ENCODE measurements around the gene TLK2. TPM values are rescaled to one million over a fixed set of nuclear protein-coding genes. Genes with fewer than 3 reads are reported as not detected.

Gene TLK2
- total RNA-seq, 1 donor from 2014 or later = 45.5 TPM

DNA sequence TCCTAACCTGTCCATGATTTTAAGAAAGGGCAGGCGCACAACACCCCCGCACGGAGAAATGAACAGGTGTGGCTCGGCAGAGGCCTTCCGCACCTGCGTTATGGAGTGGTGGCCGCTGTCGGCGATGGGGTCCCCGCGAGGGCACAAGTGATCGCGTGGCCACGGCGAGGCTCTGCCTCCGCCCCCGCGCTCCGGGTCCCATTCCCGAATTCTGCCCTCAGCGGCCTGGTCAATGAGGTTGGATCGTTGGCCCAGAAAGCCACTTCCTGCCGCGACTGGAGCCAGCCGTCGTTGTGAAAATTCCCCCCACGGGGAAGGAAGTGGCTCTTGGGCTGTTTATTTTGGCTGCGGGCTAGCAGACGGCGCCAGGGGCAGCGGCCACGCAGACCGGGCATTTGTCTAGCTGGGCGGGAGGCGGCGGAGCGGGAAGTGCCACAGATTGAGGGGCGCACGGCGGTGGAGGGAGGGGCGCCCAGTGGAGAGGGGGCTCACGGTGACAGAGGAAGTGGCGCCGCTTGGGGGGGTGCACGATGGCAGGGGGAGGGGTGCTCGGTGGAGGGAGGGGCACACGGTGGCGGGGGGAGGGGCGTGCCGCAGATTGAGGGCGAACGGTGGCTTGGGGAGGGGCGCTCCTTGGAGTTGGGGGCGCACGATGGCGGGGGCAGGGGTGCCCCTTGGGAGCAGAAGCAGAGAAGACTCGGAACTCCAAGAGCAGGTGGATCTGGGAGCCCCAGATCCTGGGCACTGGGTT lies 173.8 kb downstream of the TLK2 start:
- intact Hi-C loops (cut with micrococcal nuclease) = loop anchor here (1.0 kb wide), 2 partner anchors 72 to 313 kb away; no protein-coding TSS in a partner anchor
- peak overlapping the region; percentile 75 for H3K4me3 Mint-ChIP-seq (ENCODE audit: low read depth)
- peak; percentile 19 for DNase-seq (ENCODE audit: low spot score)
- peaks cover 19% of the 10 kb centered on the region for H3K4me1 Mint-ChIP-seq (ENCODE audit: low read depth)
- no peaks in the 10 kb centered on the region for H3K36me3 Mint-ChIP-seq (ENCODE audit: low read depth)
- H3K27me3 Mint-ChIP-seq (ENCODE audit: low read depth) = peaks cover 64% of the 10 kb centered on the region
- H3K9me3 Mint-ChIP-seq = no peaks in the 10 kb centered on the region
- H3K27ac Mint-ChIP-seq = peak overlapping the region; percentile 73

GRCh38 chr17:62653002-62653825 lies 174.6 kb downstream of the TLK2 start:
- DNase-seq (ENCODE audit: low spot score) = peak; percentile 52
- Mint-ChIP-seq H3K27me3 (ENCODE audit: low read depth) (peaks cover 62% of the 10 kb centered on the region), H3K27ac (peak overlapping the region; percentile 42), H3K9me3 (no peaks in the 10 kb centered on the region), H3K4me3 (ENCODE audit: low read depth) (peak overlapping the region; percentile 75), H3K4me1 (ENCODE audit: low read depth) (peaks cover 19% of the 10 kb centered on the region), H3K36me3 (ENCODE audit: low read depth) (no peaks in the 10 kb centered on the region)
- intact Hi-C loops (cut with micrococcal nuclease) = loop anchor here (1.0 kb wide), 2 partner anchors 71 to 312 kb away; no protein-coding TSS in a partner anchor

DNA sequence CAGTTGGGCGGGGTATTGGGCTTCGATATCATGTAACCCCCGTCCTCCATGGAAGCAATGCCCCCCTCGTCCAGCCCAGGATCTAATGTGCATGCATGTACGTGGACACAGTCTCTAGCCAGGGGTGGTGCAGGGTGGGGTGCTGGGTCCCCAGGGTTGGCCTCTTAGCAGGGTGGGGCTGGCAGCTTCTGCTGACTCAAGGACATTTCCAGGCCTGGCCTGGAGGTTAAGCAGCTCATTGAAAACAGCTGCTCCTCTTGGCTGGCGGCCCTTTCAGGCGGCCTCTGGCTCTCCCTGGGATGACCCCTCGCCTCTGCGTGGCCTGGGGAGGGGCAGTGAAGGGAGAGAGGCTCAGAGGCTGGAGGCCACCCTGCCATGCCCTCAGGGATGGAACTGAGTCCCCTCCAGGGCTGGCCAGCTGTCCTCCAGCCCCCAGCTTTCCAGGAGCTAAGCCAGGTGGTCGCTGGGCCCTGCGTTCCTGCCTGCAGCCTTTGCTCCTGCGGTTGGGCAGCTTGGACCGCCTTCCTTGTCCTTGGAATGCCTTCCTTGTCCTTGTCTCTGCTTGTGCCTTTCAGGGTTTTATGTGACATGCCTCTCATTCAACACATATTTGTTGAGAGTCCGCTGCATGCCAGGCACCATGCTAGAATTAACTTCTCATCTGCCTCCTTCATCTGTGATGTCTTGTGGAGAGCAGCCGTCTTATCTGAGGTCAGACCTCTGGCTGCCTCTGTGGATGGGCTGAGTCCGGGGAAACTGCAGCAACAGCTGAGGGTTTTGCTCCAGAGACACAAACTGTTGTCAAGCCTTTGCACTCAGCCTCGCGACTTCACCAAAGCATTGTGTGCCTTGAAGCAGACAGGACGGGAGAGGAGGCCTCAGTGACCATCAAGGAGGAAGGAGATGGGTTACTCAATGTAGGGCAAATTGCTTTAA lies 175.5 kb downstream of the TLK2 start:
- H3K36me3 Mint-ChIP-seq (ENCODE audit: low read depth) = no peaks in the 10 kb centered on the region
- H3K4me1 Mint-ChIP-seq (ENCODE audit: low read depth) = peaks cover 19% of the 10 kb centered on the region
- no peak overlapping the region for H3K4me3 Mint-ChIP-seq (ENCODE audit: low read depth)
- H3K27me3 Mint-ChIP-seq (ENCODE audit: low read depth) = peaks cover 58% of the 10 kb centered on the region
- peak overlapping the region; percentile 42 for H3K27ac Mint-ChIP-seq
- no peak for DNase-seq (ENCODE audit: low spot score)
- no peaks in the 10 kb centered on the region for H3K9me3 Mint-ChIP-seq
- intact Hi-C loops (cut with micrococcal nuclease) = loop anchor here (1.0 kb wide), 2 partner anchors 70 to 311 kb away; no protein-coding TSS in a partner anchor

- intact Hi-C loops (cut with micrococcal nuclease) = no loop called here
- Mint-ChIP-seq H3K27ac (no peak overlapping the region), H3K27me3 (ENCODE audit: low read depth) (peaks cover 62% of the 10 kb centered on the region), H3K36me3 (ENCODE audit: low read depth) (no peaks in the 10 kb centered on the region), H3K9me3 (peaks cover 2% of the 10 kb centered on the region), H3K4me3 (ENCODE audit: low read depth) (no peak overlapping the region), H3K4me1 (ENCODE audit: low read depth) (peaks cover 19% of the 10 kb centered on the region)
- DNase-seq (ENCODE audit: low spot score) = no peak
Measured at GRCh38 chr17:62655656-62656055, 177.0 kb downstream of the TLK2 start.

- H3K36me3 Mint-ChIP-seq (ENCODE audit: low read depth) = no peaks in the 10 kb centered on the region
- no peak overlapping the region for H3K27ac Mint-ChIP-seq
- peaks cover 10% of the 10 kb centered on the region for H3K9me3 Mint-ChIP-seq
- intact Hi-C loops (cut with micrococcal nuclease) = no loop called here
- H3K27me3 Mint-ChIP-seq (ENCODE audit: low read depth) = peaks cover 62% of the 10 kb centered on the region
- H3K4me1 Mint-ChIP-seq (ENCODE audit: low read depth) = peaks cover 19% of the 10 kb centered on the region
- H3K4me3 Mint-ChIP-seq (ENCODE audit: low read depth) = no peak overlapping the region
- no peak for DNase-seq (ENCODE audit: low spot score)
Measured at GRCh38 chr17:62656446-62656845, 177.8 kb downstream of the TLK2 start.

DNA sequence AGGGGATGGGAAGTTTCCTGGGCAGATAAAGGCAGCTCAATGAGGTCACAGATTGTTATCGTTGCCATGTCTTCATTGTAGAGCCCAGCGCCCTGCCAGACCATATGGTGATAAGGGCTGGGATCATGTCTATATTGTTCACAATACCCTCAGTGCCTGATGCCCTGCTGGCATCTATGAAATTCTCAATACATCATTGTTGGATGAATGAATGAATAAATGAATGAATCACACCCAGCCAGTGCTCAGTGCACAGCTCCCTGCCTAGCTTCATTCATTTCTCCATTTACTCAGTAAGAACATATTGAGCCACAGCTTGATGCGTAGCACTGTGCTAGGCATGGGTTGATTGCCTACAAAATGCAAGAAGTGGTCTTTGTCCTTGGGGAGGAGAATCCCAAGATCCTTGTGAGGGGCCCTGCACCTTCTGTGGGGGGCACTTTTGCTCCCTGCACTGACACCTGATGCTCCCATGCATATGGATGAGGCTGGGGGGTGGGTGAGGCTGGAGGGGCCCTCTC lies 178.6 kb downstream of the TLK2 start:
- peaks cover 57% of the 10 kb centered on the region for H3K27me3 Mint-ChIP-seq (ENCODE audit: low read depth)
- intact Hi-C loops (cut with micrococcal nuclease) = no loop called here
- no peak for DNase-seq (ENCODE audit: low spot score)
- peaks cover 16% of the 10 kb centered on the region for H3K4me1 Mint-ChIP-seq (ENCODE audit: low read depth)
- no peak overlapping the region for H3K4me3 Mint-ChIP-seq (ENCODE audit: low read depth)
- no peak overlapping the region for H3K27ac Mint-ChIP-seq
- H3K36me3 Mint-ChIP-seq (ENCODE audit: low read depth) = no peaks in the 10 kb centered on the region
- H3K9me3 Mint-ChIP-seq = peaks cover 11% of the 10 kb centered on the region

- intact Hi-C loops (cut with micrococcal nuclease) = no loop called here
- peaks cover 58% of the 10 kb centered on the region for H3K27me3 Mint-ChIP-seq (ENCODE audit: low read depth)
- no peak for DNase-seq (ENCODE audit: low spot score)
Measured at GRCh38 chr17:62657690-62658089, 179.1 kb downstream of the TLK2 start.

DNA sequence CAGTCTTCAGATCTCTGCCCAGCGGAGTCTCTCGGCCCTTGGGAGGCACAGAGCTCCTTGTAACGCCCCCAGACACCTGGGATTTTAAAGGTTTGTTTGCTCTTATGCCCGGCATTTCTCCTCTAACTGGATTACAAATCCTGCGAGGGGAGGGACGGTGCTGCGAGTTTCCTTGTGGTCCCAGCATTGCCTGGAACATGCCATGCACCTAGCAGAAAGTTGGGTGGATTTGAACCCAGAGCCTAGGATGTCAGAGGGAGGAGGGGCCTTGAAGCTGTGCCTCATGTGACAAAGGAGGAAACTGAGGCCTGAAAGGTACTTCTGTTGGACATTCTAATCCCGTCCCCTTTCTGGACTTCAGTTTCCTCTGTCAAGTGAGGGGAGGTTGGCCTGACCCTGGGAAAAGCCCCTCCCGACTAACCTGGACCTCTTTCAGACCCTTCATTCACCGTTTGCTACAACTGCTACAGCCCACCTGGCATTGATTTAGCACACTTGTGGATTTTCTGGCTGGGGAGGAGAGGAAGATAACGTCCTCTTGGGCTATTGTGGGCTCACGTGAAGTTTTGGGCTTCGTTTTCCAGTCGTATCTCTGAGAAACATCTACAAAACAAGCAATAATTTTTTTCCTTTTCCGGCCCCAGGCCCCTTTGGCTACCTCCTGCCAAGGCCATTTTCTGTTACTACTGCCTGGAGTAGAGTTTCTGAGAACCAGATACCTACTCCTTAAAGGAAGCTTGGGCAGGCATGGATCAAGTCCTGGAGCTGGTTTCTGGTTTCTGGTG lies 179.7 kb downstream of the TLK2 start:
- Mint-ChIP-seq H3K4me1 (ENCODE audit: low read depth) (peaks cover 8% of the 10 kb centered on the region), H3K36me3 (ENCODE audit: low read depth) (no peaks in the 10 kb centered on the region), H3K27me3 (ENCODE audit: low read depth) (peaks cover 60% of the 10 kb centered on the region), H3K9me3 (peaks cover 11% of the 10 kb centered on the region), H3K27ac (no peak overlapping the region), H3K4me3 (ENCODE audit: low read depth) (no peak overlapping the region)
- DNase-seq (ENCODE audit: low spot score) = no peak
- intact Hi-C loops (cut with micrococcal nuclease) = no loop called here

More at GRCh38 chr17:62657690-62658089, 179.1 kb downstream of the TLK2 start:
- Mint-ChIP-seq H3K27ac (no peak overlapping the region), H3K4me3 (ENCODE audit: low read depth) (no peak overlapping the region), H3K4me1 (ENCODE audit: low read depth) (peaks cover 13% of the 10 kb centered on the region), H3K9me3 (peaks cover 11% of the 10 kb centered on the region), H3K36me3 (ENCODE audit: low read depth) (no peaks in the 10 kb centered on the region)

GRCh38 chr17:62660629-62661118 lies 182.0 kb downstream of the TLK2 start:
- no peaks in the 10 kb centered on the region for H3K36me3 Mint-ChIP-seq (ENCODE audit: low read depth)
- peaks cover 50% of the 10 kb centered on the region for H3K27me3 Mint-ChIP-seq (ENCODE audit: low read depth)
- H3K4me3 Mint-ChIP-seq (ENCODE audit: low read depth) = no peak overlapping the region
- H3K9me3 Mint-ChIP-seq = peaks cover 11% of the 10 kb centered on the region
- no peak for DNase-seq (ENCODE audit: low spot score)
- intact Hi-C loops (cut with micrococcal nuclease) = no loop called here
- no peak overlapping the region for H3K27ac Mint-ChIP-seq
- no peaks in the 10 kb centered on the region for H3K4me1 Mint-ChIP-seq (ENCODE audit: low read depth)

GRCh38 chr17:62661337-62661736 lies 182.7 kb downstream of the TLK2 start:
- H3K4me1 Mint-ChIP-seq (ENCODE audit: low read depth) = no peaks in the 10 kb centered on the region
- intact Hi-C loops (cut with micrococcal nuclease) = no loop called here
- peaks cover 46% of the 10 kb centered on the region for H3K27me3 Mint-ChIP-seq (ENCODE audit: low read depth)

DNA sequence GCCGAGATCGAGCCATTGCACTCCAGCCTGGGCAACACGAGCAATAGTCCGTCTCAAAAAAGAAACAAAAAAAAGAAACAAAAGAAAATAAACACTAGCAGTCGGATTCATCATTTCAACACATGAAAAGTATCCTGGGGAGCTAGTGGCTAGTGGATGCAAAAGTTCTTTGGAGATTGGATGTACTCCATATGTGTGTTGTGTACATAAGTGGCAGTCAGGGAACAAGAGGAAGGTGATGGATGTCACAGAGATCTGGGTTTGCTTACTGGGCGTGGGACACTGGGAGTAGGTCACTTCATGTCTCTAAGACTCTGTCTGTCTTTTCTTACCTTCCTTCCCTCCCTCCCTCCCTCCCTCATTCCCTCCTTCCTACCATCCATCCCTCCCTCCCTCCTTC lies 184.2 kb downstream of the TLK2 start:
- H3K36me3 Mint-ChIP-seq (ENCODE audit: low read depth) = no peaks in the 10 kb centered on the region
- H3K27ac Mint-ChIP-seq = no peak overlapping the region
- DNase-seq (ENCODE audit: low spot score) = no peak
- peaks cover 11% of the 10 kb centered on the region for H3K9me3 Mint-ChIP-seq
- H3K4me3 Mint-ChIP-seq (ENCODE audit: low read depth) = no peak overlapping the region
- H3K4me1 Mint-ChIP-seq (ENCODE audit: low read depth) = no peaks in the 10 kb centered on the region
- H3K27me3 Mint-ChIP-seq (ENCODE audit: low read depth) = peaks cover 36% of the 10 kb centered on the region
- intact Hi-C loops (cut with micrococcal nuclease) = no loop called here

More at GRCh38 chr17:62661337-62661736, 182.7 kb downstream of the TLK2 start:
- H3K9me3 Mint-ChIP-seq = peaks cover 11% of the 10 kb centered on the region
- no peak for DNase-seq (ENCODE audit: low spot score)
- no peaks in the 10 kb centered on the region for H3K36me3 Mint-ChIP-seq (ENCODE audit: low read depth)
- H3K27ac Mint-ChIP-seq = peak overlapping the region; percentile 5
- no peak overlapping the region for H3K4me3 Mint-ChIP-seq (ENCODE audit: low read depth)

All from activated T-helper 2 cell treated with anti-CD3 and anti-CD28 coated beads, Interferon-gamma antibody, Interleukin-2, Interleukin-4, amounts not matched to agents 10 μg/mL and 5 μg/mL and 100 μg/mL, durations not matched to agents 14 hours and 24 hours and 36 hours (primary cell).